Activated naive CD4-positive, alpha-beta T cell treated with anti-CD3 and anti-CD28 coated beads, Interleukin-2, amount 50 U/mL, for 24 hours (primary cell): Measurements from ENCODE around the gene GARIN5A.

Experiments used
- H3K27ac Mint-ChIP-seq: one replicate; pipeline ENCODE4 v1.8.0; 2021; ENCODE audit warnings: mild to moderate bottlenecking, mixed read lengths
- H3K27me3 Mint-ChIP-seq: one replicate; pipeline ENCODE4 v1.8.0; 2021; ENCODE audit warnings: mixed read lengths
- H3K36me3 Mint-ChIP-seq: one replicate; pipeline ENCODE4 v1.8.0; 2021; ENCODE audit warnings: mixed read lengths
- H3K4me1 Mint-ChIP-seq: one replicate; pipeline ENCODE4 v1.8.0; 2021; ENCODE audit warnings: mixed read lengths
- H3K4me3 Mint-ChIP-seq: one replicate; pipeline ENCODE4 v1.8.0; 2021; ENCODE audit warnings: mild to moderate bottlenecking, mixed read lengths
- H3K9me3 Mint-ChIP-seq: one replicate; pipeline ENCODE4 v1.8.0; 2021; ENCODE audit warnings: mixed read lengths

The GARIN5A gene

DNA sequence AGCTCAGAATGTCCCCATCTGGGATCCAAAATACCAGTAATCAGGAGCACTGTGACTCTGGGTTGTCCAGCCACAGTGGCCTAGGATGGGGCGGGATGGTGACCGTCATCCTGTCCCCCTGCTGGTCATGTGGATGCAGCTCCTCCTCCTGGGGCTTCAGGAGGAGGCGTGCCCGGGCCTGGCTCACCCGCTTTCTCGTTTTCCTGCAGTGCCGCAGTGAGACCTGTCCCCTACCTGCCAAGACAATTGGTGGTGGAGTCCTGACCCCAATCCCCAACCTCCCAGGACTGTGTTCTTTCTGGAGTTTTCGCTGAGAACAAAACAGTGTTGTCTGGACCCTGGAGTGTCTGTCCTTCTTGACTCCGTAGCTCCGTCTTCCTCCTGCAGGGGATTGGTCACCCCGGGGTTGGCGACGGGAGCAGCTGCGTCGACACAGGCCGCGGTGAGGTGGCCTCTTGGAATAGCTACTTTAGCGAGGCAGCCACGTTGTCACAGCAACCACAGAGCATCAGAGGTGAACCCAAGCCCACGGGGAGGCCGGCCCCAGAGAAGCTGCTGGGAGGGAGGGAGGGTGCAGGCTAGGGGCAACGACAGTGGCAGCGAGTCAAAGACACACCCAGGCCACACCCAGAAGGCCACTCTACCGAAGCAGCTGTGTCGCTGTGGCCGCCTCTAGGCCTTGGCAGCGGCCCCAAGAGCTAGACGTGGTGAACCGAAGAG, 10.5 kb downstream of the GARIN5A start:
- H3K27me3 Mint-ChIP-seq: peaks cover 2% of the 10 kb centered on the region
- H3K27ac Mint-ChIP-seq: no peak overlapping the region
- H3K9me3 Mint-ChIP-seq: no peaks in the 10 kb centered on the region
- H3K4me1 Mint-ChIP-seq: no peaks in the 10 kb centered on the region
- no peaks in the 10 kb centered on the region for H3K36me3 Mint-ChIP-seq
- H3K4me3 Mint-ChIP-seq: no peak overlapping the region

DNA sequence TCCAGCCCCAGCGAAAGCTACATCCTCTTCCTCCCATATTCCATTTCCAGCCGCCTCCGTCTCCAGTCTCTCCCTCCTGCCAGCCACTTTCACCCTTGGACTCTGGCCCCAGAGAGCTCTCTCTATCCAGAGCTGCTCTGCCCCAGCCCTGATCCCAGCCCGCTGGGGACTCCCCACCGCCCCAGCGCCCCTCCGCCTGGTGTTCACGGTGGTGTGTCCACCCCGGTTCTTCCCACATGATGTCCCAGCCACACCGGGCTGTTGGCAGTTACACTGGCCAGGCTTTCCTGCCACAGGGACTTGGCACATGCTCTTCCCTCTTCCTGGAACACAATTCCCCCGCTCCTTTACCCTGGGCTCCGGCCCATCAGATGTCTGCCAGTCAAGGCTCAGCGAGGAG, 11.6 kb downstream of the GARIN5A start:
- Mint-ChIP-seq H3K27ac (no peak overlapping the region), H3K27me3 (peaks cover 7% of the 10 kb centered on the region), H3K4me3 (no peak overlapping the region), H3K36me3 (no peaks in the 10 kb centered on the region), H3K4me1 (peaks cover 5% of the 10 kb centered on the region), H3K9me3 (no peaks in the 10 kb centered on the region)

DNA sequence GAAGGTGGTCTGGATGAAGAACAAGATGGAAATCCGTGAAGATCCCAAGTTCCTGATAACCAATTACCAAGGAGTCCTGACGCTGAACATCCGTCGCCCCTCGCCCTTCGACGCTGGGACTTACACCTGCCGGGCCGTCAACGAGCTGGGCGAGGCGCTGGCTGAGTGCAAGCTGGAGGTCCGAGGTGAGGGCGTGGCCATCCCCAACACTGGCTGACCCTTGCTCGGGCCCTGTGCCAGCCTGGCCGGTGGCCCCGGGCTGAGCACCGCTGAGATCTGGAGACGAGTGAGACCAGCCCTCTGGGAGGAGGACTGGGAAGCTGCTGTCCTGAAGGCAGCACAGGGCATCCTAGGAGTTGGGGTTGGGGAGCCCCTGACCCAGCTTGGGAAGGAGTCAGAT, 12.3 kb downstream of the GARIN5A start:
- no peak overlapping the region for H3K27ac Mint-ChIP-seq

DNA sequence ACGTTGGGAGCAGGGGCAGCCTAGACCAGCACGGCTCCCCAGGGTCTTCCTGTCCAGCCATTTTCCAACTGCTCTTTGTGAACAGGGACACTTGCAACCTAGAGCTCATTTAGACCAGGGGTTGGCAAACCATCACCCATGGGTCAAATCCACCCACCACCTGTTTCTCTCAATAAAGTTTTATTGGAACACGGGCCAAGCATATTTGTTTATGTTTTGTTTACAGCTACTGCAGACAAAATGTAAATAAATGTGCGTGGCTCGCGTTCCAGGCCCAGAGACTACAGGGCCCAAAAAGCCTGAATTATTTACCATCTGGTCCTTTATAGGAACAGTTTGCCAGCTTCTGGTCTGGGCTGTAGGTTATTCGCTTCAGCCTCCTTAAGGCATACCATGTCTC, 13.7 kb downstream of the GARIN5A start:
- Mint-ChIP-seq H3K27ac (no peak overlapping the region), H3K27me3 (peaks cover 8% of the 10 kb centered on the region), H3K4me1 (peaks cover 7% of the 10 kb centered on the region), H3K36me3 (no peaks in the 10 kb centered on the region), H3K4me3 (no peak overlapping the region), H3K9me3 (no peaks in the 10 kb centered on the region)

More for the DNA sequence above, 12.3 kb downstream of the GARIN5A start:
- Mint-ChIP-seq H3K4me3 (no peak overlapping the region), H3K9me3 (no peaks in the 10 kb centered on the region), H3K4me1 (peaks cover 7% of the 10 kb centered on the region), H3K27me3 (peaks cover 9% of the 10 kb centered on the region), H3K36me3 (no peaks in the 10 kb centered on the region)

DNA sequence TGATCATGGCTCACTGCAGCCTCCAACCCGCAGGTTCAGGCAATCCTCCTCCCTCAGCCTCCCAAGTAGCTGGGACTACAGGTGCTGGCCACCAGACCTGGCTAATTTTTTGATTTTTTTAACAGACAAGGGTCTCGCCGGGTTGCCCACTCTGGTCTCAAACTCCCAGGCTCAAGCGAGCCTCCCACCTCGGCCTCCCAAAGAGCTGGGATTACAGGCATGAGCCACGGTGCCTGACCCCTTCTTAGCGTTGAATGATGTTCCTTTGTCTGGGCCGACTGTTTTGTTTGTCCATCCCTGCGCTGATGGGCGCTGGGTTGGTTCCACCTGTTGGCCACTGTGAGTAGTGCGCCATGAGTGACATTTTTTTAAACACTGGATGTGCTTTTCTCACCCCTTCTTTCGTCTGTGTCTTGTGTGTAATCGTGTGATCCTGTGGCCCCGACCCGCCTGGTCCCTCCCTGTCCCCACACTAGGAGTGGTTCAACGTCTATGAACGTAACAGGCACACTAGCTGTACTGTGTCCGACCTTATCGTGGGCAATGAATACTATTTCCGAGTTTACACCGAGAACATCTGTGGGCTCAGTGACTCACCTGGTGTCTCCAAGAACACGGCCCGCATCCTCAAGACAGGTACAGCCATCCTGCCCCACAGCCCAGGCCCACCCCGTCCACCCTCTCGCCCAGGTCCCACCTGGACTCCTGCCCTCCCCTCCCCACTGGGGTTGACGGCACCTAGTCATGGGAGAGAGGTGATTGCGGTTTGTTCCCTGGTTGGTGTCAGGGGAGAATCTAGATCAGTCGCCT, 15.4 kb downstream of the GARIN5A start:
- Mint-ChIP-seq H3K27me3 (peaks cover 15% of the 10 kb centered on the region), H3K36me3 (no peaks in the 10 kb centered on the region), H3K27ac (no peak overlapping the region), H3K9me3 (no peaks in the 10 kb centered on the region), H3K4me3 (no peak overlapping the region), H3K4me1 (peaks cover 7% of the 10 kb centered on the region)

DNA sequence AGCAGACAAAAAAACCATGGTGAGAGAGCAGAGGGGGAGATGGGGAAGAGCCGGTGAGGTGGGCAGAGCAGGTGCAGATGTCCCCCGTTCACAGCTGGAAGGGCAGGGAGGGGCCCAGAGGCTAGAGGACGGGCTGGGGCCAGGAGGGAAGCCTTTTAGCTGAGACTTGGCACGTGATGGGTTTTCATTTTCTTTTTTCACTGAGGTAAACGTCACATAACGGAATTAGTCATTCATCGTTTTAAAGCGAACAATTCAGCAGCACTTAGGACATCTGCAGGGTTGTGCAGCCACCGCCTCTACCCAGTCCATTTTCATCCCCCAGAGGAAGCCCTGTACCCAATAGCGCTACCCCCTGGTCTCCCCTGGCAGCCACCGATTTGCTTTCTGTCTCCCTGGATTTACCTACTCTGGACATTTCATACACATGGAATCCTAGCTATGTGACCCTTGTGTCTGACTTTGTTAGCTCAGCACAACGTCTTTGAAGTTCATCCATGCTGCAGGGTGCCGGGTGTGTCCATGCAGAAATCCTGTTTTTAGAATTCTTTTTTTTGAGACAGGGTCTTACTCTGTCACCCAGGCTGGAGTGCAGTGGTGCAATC, 16.4 kb downstream of the GARIN5A start:
- peaks cover 15% of the 10 kb centered on the region for H3K27me3 Mint-ChIP-seq
- H3K4me1 Mint-ChIP-seq: peaks cover 7% of the 10 kb centered on the region
- no peak overlapping the region for H3K4me3 Mint-ChIP-seq
- H3K9me3 Mint-ChIP-seq: no peaks in the 10 kb centered on the region
- H3K36me3 Mint-ChIP-seq: no peaks in the 10 kb centered on the region
- no peak overlapping the region for H3K27ac Mint-ChIP-seq

DNA sequence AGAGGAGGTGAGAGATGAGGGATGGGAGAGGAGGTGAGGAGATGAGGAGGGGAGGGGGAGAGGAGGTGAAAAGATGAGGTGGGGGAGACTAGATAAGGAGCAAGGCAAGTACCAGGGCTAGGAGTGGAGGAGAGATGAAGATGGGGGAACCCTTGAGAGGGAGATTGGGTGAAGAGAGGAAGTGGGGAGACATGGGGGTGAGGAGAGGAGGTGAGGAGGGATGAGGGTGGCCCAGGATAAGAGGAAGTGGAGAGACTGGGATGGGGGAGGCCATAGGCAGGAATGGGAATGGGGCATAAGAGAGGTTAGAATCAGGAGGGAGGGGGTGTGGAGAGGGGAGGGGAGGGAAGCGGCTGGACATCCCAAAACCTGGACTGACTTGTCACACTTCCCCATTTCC, 17.0 kb downstream of the GARIN5A start:
- H3K36me3 Mint-ChIP-seq: no peaks in the 10 kb centered on the region
- no peaks in the 10 kb centered on the region for H3K9me3 Mint-ChIP-seq
- no peak overlapping the region for H3K4me3 Mint-ChIP-seq
- peaks cover 15% of the 10 kb centered on the region for H3K27me3 Mint-ChIP-seq
- H3K4me1 Mint-ChIP-seq: peaks cover 7% of the 10 kb centered on the region
- no peak overlapping the region for H3K27ac Mint-ChIP-seq

DNA sequence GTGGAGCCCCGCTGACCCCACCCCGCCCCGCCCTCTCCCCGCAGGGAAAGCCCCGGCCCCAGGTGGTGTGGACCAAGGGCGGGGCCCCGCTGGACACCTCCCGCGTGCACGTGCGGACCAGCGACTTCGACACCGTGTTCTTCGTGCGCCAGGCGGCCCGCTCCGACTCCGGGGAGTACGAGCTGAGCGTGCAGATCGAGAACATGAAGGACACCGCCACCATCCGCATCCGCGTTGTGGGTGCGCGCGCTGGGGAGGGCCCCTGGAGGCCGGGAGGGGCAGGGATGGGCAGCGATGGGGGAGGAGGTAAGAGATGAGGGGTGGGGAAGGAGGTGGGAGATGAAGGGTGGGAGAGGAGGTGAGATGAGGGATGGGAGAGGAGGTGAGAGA, 17.6 kb downstream of the GARIN5A start:
- Mint-ChIP-seq H3K27ac (no peak overlapping the region), H3K4me1 (peaks cover 7% of the 10 kb centered on the region), H3K27me3 (peaks cover 15% of the 10 kb centered on the region), H3K4me3 (no peak overlapping the region), H3K9me3 (no peaks in the 10 kb centered on the region), H3K36me3 (no peaks in the 10 kb centered on the region)

DNA sequence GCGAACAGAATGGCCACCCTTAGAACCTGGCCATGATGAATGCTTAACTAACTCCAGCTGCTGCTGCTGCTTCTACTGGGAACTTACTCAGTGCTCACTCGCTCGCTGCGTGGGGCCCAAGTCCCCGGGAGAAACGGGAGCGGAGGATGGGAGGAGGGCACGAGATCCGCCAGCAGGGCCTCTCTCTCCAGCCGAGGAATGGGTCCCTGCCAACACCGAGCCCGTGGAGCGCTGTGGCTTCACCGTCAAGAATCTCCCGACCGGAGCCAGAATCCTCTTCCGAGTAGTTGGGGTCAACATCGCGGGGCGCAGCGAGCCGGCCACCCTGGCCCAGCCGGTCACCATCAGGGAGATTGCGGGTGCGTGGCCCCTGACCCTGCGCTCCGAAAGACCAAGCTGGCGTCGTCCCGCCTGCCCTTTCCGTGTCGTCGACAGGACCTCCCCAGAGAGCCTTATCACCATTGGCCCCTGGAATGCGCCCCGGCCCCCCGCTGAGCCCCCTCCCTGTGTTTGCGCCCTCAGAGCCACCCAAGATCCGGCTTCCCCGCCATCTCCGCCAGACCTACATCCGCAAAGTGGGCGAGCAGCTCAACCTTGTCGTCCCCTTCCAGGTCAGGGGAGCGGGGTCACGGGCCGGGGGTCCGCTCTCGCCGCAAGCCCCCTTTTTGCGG, 18.1 kb downstream of the GARIN5A start:
- Mint-ChIP-seq H3K4me1 (peaks cover 7% of the 10 kb centered on the region), H3K4me3 (no peak overlapping the region), H3K9me3 (no peaks in the 10 kb centered on the region), H3K27me3 (peaks cover 15% of the 10 kb centered on the region), H3K27ac (no peak overlapping the region), H3K36me3 (no peaks in the 10 kb centered on the region)

DNA sequence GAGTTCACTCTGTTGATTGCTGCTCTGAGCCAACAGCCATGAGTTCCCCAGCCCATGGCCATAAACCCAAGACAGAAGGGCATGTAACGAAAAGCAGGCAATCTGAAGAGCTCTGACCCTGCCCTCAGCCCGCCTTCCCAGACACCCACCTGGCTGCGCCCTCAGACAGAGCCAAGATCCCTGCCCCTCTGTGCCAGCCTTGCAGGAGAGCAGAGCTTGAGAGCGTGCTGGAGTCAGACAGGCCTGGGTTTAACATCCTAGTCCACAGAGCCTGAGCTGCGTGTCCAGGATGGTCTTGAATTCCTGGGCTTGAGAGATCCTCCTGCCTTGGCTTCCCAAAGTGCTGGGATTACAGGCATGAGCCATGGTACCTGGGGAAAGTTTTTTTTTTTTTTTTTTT, 19.3 kb downstream of the GARIN5A start:
- Mint-ChIP-seq H3K9me3 (no peaks in the 10 kb centered on the region), H3K27ac (no peak overlapping the region), H3K4me3 (no peak overlapping the region), H3K27me3 (peaks cover 15% of the 10 kb centered on the region), H3K36me3 (no peaks in the 10 kb centered on the region), H3K4me1 (peaks cover 7% of the 10 kb centered on the region)

DNA sequence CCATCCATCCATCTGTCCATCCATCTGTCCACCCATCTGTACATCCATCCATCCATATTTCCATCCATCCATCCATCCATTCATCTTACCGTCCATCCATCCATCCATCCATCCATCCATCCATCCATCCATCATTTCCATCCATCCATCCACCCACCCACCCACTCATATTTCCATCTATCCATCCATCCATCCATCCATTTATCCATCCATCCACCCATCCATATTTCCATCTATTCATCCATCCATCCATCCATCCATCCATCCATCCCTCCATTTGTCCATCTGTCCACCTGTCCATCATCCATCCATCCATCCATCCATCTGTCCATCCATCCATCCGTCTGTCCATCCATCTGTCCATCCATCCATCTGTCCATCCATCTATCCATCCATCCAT, 20.7 kb downstream of the GARIN5A start:
- Mint-ChIP-seq H3K36me3 (no peaks in the 10 kb centered on the region), H3K4me3 (no peak overlapping the region), H3K9me3 (no peaks in the 10 kb centered on the region), H3K27ac (no peak overlapping the region), H3K27me3 (peaks cover 13% of the 10 kb centered on the region), H3K4me1 (peaks cover 7% of the 10 kb centered on the region)

DNA sequence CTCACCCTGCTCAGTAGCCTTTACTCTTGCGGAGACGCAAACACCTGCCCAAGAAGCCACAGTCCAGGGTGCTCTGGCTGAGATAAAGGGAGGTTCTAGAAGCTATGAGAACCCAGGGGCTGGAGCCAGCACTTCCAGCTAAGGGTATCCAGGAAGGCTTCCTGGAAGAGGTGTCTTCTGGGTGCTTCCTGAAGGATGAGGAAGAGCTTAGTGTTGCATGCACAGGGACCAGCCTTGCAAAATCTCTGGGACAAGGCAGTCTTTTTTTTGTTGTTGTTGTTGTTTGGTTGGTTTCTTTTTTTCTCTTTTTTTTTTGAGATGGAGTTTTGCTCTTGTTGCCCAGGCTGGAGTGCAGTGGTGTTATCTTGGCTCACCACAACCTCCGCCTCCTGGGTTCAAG, 23.4 kb downstream of the GARIN5A start:
- Mint-ChIP-seq H3K4me1 (no peaks in the 10 kb centered on the region), H3K9me3 (no peaks in the 10 kb centered on the region), H3K36me3 (no peaks in the 10 kb centered on the region), H3K27ac (no peak overlapping the region), H3K4me3 (no peak overlapping the region), H3K27me3 (peaks cover 7% of the 10 kb centered on the region)

DNA sequence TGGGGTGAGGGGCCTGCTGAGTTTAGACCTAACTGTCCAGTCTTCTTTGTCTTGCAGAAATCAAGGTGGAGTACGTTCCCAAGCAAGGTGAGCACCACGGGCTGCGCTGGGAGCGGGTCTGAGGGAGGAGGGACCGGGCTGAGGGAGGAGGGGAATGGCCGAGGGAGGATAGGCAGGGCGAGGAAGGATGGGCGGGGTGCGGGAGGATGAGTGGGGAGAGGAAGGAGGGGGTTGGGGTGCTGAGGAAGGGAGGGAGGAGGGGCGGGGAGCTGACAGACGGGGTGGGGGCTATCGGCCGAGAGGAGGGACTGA, 25.5 kb downstream of the GARIN5A start:
- Mint-ChIP-seq H3K27ac (no peak overlapping the region), H3K36me3 (no peaks in the 10 kb centered on the region), H3K27me3 (no peaks in the 10 kb centered on the region), H3K9me3 (no peaks in the 10 kb centered on the region), H3K4me1 (no peaks in the 10 kb centered on the region), H3K4me3 (no peak overlapping the region)

DNA sequence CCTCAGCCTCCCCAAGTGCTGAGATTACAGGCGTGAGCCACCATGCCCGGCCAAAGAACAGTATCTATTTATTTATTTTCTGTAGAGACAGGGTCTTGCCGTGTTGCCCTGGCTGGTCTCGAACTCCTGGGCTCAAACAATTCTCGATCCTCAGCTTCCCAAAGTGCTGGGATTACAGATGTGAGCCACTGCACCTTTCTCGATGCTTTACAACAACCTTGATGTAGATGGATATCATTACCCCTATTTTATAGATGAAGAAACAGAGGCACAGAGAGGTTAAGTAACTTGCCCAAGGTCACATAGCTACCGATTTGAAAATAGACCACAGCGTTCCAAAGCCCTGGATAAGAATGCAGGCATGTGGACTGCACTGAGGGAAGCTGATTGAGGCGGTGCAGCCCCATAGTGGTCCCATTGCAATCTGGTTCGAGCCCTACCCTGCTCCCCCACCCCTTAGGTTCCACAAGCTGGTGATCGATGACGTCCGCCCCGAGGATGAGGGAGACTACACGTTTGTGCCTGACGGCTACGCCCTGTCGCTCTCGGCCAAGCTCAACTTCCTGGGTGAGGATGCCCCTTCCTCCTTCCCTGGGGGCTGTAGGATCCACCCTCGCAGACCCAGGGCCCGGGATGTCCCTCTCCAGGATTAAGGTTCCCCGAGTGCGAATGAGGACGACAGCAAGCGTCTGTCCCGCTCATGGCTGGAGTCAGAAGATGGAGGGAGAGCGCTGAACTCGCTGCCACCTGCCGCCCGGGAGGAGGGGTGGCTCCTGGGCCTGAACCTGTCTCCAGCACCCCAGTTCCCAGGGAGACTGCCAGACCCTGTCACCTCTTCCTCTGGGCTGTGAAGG, 26.1 kb downstream of the GARIN5A start:
- H3K36me3 Mint-ChIP-seq: no peaks in the 10 kb centered on the region
- no peak overlapping the region for H3K27ac Mint-ChIP-seq
- H3K4me3 Mint-ChIP-seq: no peak overlapping the region
- no peaks in the 10 kb centered on the region for H3K27me3 Mint-ChIP-seq
- no peaks in the 10 kb centered on the region for H3K4me1 Mint-ChIP-seq
- no peaks in the 10 kb centered on the region for H3K9me3 Mint-ChIP-seq

DNA sequence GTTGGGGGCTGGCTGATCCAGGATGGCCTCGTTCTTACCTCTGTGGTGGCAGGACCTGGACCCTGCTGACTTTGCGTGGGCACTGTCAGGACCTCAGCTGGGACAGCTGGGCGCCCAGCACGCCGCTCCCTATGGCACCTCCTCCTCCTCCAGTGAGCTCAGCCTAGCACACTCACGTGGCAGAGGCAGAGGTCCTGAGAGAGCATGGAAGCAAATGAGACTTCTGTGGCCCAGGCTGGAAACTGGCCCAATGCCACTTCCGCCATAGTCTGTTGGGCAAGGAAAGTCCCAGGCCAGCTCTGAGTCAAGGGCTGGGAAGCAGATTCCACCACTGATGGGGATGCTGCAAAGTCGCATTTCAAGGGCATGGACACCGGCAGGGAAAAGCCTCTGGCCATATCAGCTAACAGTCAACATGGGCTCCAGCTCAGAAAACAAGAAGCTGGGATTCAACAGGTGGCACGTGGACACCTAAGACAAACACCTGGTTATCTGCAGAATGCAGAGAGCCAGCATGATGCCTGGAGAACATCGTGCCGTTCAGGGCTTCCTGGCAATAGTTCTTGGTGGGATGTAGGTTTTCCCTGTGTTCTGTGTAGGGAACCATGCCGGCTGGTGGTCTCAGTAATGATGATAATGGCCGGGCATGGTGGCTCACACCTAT, 27.3 kb downstream of the GARIN5A start:
- Mint-ChIP-seq H3K27ac (no peak overlapping the region), H3K4me1 (no peaks in the 10 kb centered on the region), H3K4me3 (no peak overlapping the region), H3K9me3 (no peaks in the 10 kb centered on the region), H3K27me3 (no peaks in the 10 kb centered on the region), H3K36me3 (no peaks in the 10 kb centered on the region)
